K562 (cell line): ENCODE results near the gene CDC6. TPM values are rescaled to one million over a fixed set of nuclear protein-coding genes. Genes with fewer than 3 reads are reported as not detected.
A peak's percentile ranks its signal among the peaks of the same experiment; 100 is the strongest.

Experiments
- BCOR ChIP-seq: fragments of 450-650 bp; IDR thresholded peaks from 2 replicates; pipeline ENCODE4 v1.6.1; 2016
- DPF2 ChIP-seq: fragments of 450-650 bp; IDR thresholded peaks from 2 replicates; pipeline ENCODE4 v1.6.1; 2016
- FOSL1 ChIP-seq: fragments of 200-800 bp; sonication (Bioruptor generic); conservative IDR thresholded peaks from 2 replicates; pipeline ENCODE4 v1.6.1; 2016; ENCODE audit warnings: missing genetic modification characterization, missing compliant biosample characterization
- HCFC1 ChIP-seq: IDR thresholded peaks from 2 replicates; pipeline ENCODE4 v1.6.1; 2012; ENCODE audit warnings: low read depth, low read length, improper control_type of control experiment
- HNRNPLL ChIP-seq: fragments of 200-400 bp; formaldehyde crosslinking; IDR thresholded peaks from 2 replicates; pipeline ENCODE4 v1.6.1; 2017; ENCODE audit warnings: low read length, low read depth, mild to moderate bottlenecking; ENCODE audit not compliant: poor library complexity, severe bottlenecking
- KDM5B ChIP-seq: fragments of 200-600 bp; sonication (generic); IDR thresholded peaks from 2 replicates; pipeline ENCODE4 v1.6.1; 2012; ENCODE audit warnings: low read depth, mild to moderate bottlenecking, moderate library complexity, low read length, control low read depth, inconsistent platforms; ENCODE audit not compliant: insufficient replicate concordance
- LARP7 ChIP-seq: fragments of 450-650 bp; IDR thresholded peaks from 2 replicates; pipeline ENCODE4 v1.6.1; 2016
- MAZ ChIP-seq, 2 experiments: fragments of 450-650 bp in 1 of 2; sonication (generic) in 1 of 2; formaldehyde crosslinking; IDR thresholded peaks in 1 of 2; conservative IDR thresholded peaks in 1 of 2; 2 replicates each; pipeline versions ENCODE4 v1.4.0 to v1.5.0; 2020; ENCODE audit warnings: mild to moderate bottlenecking in 1 of 2, missing genetic modification reagents in 1 of 2
- MIER1 ChIP-seq: fragments of 450-650 bp; IDR thresholded peaks from 2 replicates; pipeline ENCODE4 v1.6.1; 2016; ENCODE audit warnings: antibody characterized with exemption, mild to moderate bottlenecking, low read depth
- MYC ChIP-seq, 2 experiments: fragments of 250-450 bp in 1 of 2; sonication (Bioruptor Pico) in 1 of 2; IDR thresholded peaks; 2 replicates each; pipeline versions ENCODE4 v1.5.1 to v1.6.1; 2012 to 2021; ENCODE audit warnings: low read depth in 2 of 2, borderline replicate concordance in 1 of 2, improper control_type of control experiment in 1 of 2, low read length in 1 of 2, mild to moderate bottlenecking in 1 of 2, moderate library complexity in 1 of 2
- NR2C1 ChIP-seq, 2 experiments: fragments of 450-650 bp; IDR thresholded peaks; 2 replicates each; pipeline ENCODE4 v1.6.1; 2017; ENCODE audit warnings: mild to moderate bottlenecking in 2 of 2, antibody characterized with exemption in 1 of 2, inconsistent platforms in 1 of 2, missing compliant biosample characterization in 1 of 2, missing genetic modification characterization in 1 of 2
- REST ChIP-seq, 2 experiments: fragments of 450-650 bp; formaldehyde crosslinking in 1 of 2; IDR thresholded peaks; 2 replicates each; pipeline versions ENCODE4 v1.4.0 to v1.6.1; 2014 to 2020; ENCODE audit warnings: mild to moderate bottlenecking in 2 of 2, borderline replicate concordance in 1 of 2, low read depth in 1 of 2
- SMARCA4 ChIP-seq: fragments of 450-650 bp; IDR thresholded peaks from 2 replicates; pipeline ENCODE4 v1.6.1; 2016
- STAT6 ChIP-seq: sonication (generic); formaldehyde crosslinking; IDR thresholded peaks from 2 replicates; pipeline ENCODE4 v1.8.1; 2023; ENCODE audit warnings: mild to moderate bottlenecking, missing genetic modification reagents
- ZBTB7A ChIP-seq: IDR thresholded peaks from 2 replicates; pipeline ENCODE4 v1.6.1; 2011; ENCODE audit warnings: low read depth, mild to moderate bottlenecking, low read length, moderate library complexity, borderline replicate concordance; ENCODE audit not compliant: control insufficient read depth
- ZNF174 ChIP-seq: fragments of 250-450 bp; sonication (Bioruptor Pico); IDR thresholded peaks from 2 replicates; pipeline ENCODE4 v1.4.0; 2020; ENCODE audit warnings: mild to moderate bottlenecking
- polyA plus RNA-seq, 8 experiments: library from polyadenylated mRNA; depleted of rRNA in 4 of 8; stranded (reverse) in 5 of 8; unstranded in 3 of 8; fragments of >200 nt; fragmentation: Nextera tagmentation in 2 of 8; fragmentation: Illumina TruSeq in 1 of 8; extraction: Ambion mirVana in 2 of 8; extraction: Trizol in 1 of 8; gene quantifications; 2 replicates each; pipeline versions ENCODE4 v1.2.1 to v1.2.3, GENCODE V29; 2011 to 2014; ENCODE audit warnings: inconsistent platforms in 1 of 8, missing spikeins in 1 of 8
- total RNA-seq, 7 experiments: library from RNA; depleted of rRNA in 6 of 7; stranded (reverse); fragments of >200 nt in 6 of 7; fragmentation: Illumina TruSeq in 2 of 7; extraction: Trizol in 2 of 7; gene quantifications; 2 replicates each; pipeline versions ENCODE4 v1.2.1 to v1.2.3, GENCODE V29; 2011 to 2021; ENCODE audit warnings: low replicate concordance in 1 of 7

Gene CDC6
- total and polyA plus RNA-seq, 9 of the 15 experiments (the other 6 are each of a cell fraction or from before 2014, with no cell fraction given): 29.6 to 141 (median 106) TPM

- TF ChIP-seq REST (IDR thresholded peaks at IDR 0.05; ENCODE audit: borderline replicate concordance): peak; percentile 68
- TF ChIP-seq REST (CRISPR knock-in tag; IDR thresholded peaks at IDR 0.05; ENCODE audit: low read depth): no peak
- TF ChIP-seq SMARCA4: no peak
- no peak for TF ChIP-seq ZNF174 (CRISPR knock-in tag)
- peak; percentile 61 for TF ChIP-seq MYC (IDR thresholded peaks at IDR 0.05; ENCODE audit: low read depth, low read length)
- TF ChIP-seq MYC (CRISPR knock-in tag; IDR thresholded peaks at IDR 0.05; ENCODE audit: borderline replicate concordance, low read depth): no peak
- peak; percentile 60 for TF ChIP-seq FOSL1 (tag)
- no peak for TF ChIP-seq MIER1
- TF ChIP-seq ZBTB7A: peak; percentile 60; the same call in 1 of the 2 replicates
- TF ChIP-seq BCOR: no peak
- peak; percentile 17 for TF ChIP-seq KDM5B
- no peak for TF ChIP-seq DPF2
- no peak for TF ChIP-seq HNRNPLL
- TF ChIP-seq HCFC1: peak; percentile 24; the same call in 1 of the 2 replicates
- no peak for TF ChIP-seq LARP7
- TF ChIP-seq STAT6: no peak
- TF ChIP-seq NR2C1 (IDR thresholded peaks at IDR 0.05): no peak
- no peak for TF ChIP-seq NR2C1 (tag; IDR thresholded peaks at IDR 0.05)
- TF ChIP-seq MAZ (CRISPR knock-in tag; conservative IDR thresholded peaks at IDR 0.05 in 1 of 2, IDR thresholded peaks at IDR 0.05 in 1 of 2): peak; percentile 57 to 80
Measured at GRCh38 chr17:40340880-40341807, 53.5 kb downstream of the CDC6 start (continued).
